Kidney tubule cell (primary cell): Measurements from ENCODE around the gene ITGA8.
"Not testable (repeated sequence)": the region's sequence is repeated elsewhere in the genome, so short reads cannot be mapped to it uniquely, and the experiment has no call there.

ENCODE experiments used
- DNase-seq: peaks from one replicate; pipeline ENCODE4 v3.0.0-alpha.2; 2018; ENCODE audit warnings: low spot score

ITGA8 gene

DNA sequence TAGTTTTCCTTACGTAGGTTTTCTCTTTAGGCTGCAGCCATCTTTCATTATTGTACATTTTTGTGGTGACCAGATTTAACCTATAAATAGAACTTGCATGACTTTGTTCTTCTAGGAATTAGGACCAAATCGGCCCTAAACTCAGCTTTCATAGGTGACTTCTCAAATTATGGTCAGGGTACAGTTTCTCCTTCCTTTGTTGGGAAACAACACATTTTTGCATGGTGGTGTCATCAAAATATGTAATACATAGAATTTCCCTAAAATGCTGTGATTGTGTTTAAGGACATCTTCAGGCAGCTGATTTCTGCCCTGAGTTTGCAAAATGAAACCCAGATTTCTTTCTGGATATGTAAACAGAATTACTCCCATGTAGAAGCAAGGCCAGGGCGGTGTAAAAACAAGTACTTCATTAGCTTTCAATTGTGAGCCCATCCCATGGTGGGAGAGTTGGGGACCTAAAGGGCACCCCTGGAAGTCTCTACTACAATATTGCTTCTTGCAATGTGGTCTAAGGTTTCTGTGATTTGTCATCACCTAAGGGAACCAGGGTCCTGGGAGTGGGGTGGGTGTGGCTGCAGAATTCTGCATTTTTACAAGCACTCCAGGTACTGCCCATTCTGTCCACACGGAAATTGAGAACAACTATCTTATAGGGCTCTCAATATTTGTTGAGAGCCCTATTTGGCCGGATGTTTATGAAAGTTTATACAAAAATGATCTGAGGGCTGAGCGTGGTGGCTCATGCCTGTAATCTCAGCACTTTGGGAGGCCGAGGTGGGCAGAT lies 227.7 kb downstream of the ITGA8 start:
- DNase-seq: no peak

DNA sequence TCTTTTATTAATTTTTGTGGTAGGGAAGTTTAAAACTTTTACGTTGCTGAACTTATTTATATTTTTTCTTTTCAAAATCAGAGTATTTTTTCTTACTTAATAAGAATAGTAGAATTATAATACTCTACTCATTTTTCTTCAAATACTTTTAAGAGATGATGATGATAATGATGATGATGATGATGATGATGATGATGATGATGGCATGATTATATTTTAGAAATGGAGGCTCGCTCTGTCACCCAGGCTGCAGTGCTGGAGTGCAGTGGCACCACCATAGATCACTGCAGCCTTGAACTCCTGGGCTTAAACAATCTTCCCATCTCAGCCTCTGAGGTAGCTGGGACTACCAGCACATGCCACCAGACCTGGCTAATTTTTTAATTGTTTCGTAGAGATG lies 230.3 kb downstream of the ITGA8 start:
- DNase-seq: no peak

DNA sequence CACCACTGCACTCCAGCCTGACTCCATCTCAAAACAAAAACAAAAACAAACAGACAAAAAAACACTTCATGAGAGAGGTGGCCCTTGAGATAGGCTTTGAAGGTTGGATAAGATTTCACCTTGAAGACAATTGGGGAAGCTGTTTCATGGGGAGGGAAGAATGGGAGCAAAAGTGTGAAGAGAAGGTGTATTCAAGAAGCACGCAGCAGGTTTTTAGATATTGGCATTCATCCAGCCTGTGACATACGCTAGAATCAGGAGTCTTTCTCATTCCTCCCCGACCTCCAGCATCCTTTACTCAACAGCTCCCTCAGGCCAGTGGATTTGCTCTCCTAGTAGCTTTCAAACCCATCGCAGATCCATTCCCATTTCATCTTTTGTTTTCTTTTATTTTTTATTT lies 232.3 kb downstream of the ITGA8 start:
- no peak for DNase-seq

DNA sequence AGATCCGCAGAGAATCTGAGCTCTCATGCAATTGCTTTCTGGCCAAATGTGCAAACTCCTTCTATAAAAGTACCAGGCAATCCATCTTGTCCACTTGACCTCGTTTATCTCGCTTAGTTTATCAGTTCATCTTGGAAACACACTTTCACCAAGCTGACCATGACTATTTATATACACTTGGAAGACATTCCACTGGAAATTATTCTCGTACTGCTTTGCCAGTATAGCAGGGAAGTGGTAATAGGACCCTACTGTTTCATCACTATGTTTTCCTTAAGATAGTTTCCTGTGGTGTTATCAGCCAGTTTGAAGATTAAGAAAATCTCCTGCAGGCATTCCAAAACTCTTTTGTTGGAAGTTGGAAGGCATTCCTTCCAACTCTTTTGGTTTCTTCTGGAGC lies 233.3 kb downstream of the ITGA8 start:
- DNase-seq: no peak

DNA sequence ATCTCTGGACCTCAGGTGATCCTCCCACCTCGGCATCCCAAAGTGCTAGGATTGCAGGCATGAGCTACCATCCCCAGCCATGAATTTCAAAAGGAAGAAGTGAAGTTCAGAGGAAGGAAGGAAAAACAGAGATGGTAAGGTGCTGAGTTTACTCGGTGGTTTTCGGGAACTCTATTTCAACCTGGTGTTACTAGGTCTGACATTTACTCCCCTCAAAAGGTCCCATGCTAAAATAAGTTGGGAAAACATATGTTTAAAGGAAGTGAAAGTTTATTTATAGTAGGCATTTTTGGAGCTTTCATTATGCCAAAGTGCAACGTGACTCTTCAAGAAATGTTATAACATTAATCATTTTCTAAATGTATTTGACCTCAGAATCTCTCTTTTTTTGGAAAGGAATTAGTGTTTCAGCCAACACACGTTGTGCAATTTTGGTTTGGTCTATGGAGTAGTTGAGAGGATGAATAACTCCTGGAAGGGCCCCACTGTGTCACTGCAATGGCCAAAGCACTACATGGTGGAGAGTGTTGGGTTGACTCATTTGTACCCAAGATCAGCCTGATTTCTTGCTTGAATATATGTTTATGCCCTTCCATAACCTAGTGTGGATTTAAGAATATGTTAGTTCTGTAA lies 233.9 kb downstream of the ITGA8 start:
- DNase-seq: no peak

DNA sequence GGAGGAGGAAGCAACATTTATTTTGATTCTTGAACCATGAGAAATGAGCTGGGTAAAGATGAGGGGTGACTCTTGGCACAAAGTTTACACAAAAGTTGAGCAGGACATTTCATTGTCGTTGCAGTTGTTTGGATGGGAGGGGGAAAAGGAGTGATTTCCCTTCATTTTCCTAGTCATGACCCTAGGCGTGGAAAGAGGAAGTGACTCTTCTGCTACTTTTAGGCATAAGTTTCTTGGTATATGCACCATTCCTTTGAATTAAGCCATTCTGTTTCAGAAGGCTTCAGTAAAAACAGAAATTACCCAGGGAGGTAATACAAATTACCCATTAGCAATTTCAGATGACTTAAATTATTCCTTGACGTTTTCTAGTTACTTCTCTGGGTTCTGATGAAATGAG lies 234.7 kb downstream of the ITGA8 start:
- no peak for DNase-seq

DNA sequence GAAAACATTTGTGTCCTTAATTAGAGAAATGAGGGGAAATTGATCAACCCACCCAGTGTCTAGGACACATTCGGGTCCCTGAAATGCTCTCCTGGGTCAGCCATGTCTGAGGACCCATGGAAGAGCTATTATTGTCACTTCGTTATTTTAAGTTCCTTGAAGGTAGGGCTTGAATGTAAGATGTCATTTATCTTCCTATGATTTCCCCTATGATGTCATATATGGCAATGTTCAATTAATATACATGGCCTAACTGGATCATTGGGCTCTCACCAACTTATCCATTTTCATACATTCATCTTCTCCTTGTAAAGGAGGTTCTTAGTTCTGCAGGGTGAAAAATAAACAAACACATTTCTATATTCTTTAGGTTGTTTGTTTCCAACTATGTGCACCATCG lies 235.6 kb downstream of the ITGA8 start:
- no peak for DNase-seq

DNA sequence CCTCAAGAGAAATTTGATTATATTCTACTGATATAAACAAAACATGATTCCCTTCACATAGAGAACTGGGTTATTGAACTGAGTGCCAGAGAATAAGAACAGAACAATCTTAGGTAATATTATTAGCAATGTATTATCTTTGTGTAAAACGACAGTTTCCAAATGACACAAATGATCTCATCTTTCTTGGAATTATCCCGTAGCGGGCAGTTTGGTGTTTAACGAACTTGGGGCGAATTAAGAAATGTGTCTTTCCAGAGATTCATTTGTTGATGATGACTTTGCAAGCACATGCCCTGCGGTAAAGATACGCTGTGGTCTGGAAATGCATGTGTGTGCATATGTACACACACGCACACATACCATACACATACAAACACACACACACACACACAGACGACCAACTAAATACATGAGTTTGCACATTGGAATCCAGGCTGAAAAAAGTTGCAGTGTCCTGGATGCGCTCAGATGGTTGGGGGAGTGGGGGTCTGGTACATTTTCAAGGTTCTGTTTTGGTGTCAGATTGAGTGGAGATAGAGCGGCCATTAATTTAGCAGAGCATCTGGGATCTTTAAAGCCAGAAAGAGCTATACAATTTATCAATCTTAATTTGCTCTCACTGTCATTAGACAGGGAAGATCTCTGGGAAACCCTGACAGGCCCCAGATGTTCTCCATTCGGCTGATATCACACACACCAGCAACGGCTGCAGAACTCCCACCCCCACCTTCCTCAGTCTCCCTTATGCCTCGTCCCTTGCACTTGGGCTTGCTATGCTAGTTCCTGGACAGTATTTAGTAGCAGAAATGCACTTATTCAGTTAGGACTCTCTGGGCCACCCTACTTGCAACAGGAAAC lies 236.3 kb downstream of the ITGA8 start:
- DNase-seq: no peak

DNA sequence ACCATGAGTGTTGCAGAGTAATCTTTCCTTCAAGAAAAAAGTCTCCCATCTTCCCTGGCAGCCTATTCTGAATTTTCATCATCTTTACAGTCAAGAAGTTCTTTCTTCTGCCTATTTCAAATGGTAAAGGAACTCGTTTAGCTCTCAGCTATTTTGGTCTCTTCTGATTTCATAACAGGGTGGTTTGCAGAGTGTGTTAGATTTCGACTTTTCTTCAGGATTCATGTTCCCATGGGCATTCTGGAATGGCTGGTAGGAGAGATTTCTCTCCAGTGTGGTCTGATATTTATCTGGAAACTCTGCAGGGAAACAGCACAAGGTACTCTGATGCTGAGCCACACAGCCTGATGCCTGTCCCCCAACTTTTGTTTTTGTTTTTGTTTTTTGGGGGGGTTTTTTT lies 237.6 kb downstream of the ITGA8 start:
- DNase-seq: no peak

DNA sequence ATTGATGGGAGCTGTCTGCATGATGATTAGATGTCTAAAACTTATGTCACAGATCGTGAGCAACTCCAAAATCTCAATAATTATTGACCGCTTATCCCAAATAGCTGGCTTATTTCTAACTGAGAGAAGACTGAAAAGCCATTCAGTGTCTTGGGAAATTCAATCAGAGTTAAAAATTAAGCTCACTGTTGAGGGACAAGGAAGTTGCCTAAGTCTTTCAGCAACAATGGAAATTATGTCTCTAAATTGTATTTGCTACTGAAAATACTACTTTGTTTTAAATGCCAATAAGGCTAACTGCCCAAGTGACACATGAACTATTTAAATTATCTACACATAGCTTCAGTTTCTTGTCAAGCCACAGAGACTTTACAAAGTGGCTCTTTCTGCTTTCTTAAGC lies 240.8 kb downstream of the ITGA8 start:
- DNase-seq: no peak

DNA sequence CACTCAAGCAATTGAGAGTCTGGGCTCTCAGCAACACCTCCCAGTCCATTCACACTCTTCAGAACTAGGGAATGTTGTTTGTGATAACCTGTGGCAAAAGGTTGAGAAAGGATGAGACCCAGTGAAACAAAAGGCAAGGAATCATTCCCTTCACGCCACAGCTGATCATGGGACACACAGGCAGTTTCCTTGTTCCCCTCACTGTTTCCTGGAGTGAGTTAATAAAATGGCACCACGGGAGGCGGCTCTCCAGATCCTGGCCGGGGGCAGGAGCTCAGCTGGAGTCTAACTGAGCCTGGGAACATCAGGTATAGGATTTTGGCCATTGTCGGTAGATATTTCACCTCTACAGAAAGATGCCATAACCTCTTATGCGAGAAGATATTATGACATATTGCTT lies 241.3 kb downstream of the ITGA8 start:
- DNase-seq: no peak

DNA sequence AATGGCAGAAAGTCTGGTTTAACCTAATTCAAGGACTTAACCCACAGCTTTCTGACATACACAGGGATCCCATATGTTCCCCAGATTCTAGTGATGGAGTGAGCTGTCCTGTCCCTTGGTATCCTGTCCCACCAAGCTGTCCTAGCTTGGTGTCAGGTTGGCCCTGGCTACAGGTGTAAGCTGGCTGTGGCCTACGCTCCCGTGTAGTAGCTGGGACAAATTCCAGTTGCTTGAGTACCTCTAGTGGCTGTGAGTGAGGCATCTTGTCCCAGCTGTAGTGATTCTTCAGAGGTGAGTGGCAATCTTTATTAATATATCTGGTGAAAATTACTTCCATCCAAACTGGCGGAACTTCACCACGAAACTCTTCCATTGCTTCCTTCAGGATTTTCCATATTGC lies 243.4 kb downstream of the ITGA8 start:
- DNase-seq: no peak

DNA sequence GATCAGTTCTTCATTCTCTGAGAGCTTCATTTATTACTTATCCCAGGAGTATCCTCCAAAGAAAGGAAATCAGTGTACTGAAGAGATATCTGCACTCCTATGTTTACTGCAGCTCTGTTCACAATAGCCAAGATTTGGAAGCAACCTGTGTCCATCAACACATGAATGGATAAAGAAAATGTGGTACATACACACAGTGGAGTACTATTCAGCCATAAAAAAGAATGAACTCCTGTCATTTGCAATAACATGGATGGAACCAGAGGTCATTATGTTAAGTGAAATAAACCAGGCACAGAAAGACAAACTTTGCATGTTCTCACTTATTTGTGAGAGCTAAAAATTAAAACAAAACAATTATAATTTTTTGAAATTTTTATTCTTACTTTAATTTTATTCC lies 244.3 kb downstream of the ITGA8 start:
- DNase-seq: not testable (repeated sequence)

DNA sequence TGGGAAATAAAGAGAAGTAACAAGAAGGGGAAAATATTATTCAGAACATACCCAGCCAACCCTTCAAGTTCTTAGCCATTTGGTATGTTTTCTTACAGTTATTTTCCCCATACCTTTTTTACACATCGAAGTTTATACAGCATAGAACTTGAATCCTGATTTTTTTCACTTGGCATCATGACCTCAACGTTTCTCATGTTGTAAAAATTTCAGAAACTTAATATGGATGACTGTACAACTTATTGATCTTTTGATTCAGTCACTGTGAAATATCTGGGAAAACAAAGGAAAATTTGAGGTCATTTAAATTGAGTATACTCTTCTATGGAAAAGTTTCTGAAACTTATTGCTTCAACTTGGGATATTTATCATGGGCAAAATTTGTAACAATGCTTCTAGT lies 245.1 kb downstream of the ITGA8 start:
- DNase-seq: no peak

DNA sequence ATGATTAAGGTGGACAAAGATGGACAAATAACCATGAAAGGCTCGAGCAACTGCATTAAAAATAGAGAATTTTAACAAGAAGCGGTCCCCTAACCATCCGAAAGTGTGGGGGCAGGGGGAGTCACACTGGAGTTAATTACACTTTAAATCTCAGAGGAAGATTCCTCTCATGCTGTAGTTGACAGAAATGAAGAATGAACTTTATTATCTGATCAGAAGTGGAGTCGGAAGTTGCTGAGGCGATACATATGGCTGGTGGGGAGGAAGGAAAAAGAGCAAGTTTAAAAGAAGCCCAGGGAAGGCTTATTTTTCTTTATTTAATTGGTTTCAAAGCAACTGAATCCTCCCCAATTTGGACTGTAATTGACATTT lies 246.3 kb downstream of the ITGA8 start:
- no peak for DNase-seq

DNA sequence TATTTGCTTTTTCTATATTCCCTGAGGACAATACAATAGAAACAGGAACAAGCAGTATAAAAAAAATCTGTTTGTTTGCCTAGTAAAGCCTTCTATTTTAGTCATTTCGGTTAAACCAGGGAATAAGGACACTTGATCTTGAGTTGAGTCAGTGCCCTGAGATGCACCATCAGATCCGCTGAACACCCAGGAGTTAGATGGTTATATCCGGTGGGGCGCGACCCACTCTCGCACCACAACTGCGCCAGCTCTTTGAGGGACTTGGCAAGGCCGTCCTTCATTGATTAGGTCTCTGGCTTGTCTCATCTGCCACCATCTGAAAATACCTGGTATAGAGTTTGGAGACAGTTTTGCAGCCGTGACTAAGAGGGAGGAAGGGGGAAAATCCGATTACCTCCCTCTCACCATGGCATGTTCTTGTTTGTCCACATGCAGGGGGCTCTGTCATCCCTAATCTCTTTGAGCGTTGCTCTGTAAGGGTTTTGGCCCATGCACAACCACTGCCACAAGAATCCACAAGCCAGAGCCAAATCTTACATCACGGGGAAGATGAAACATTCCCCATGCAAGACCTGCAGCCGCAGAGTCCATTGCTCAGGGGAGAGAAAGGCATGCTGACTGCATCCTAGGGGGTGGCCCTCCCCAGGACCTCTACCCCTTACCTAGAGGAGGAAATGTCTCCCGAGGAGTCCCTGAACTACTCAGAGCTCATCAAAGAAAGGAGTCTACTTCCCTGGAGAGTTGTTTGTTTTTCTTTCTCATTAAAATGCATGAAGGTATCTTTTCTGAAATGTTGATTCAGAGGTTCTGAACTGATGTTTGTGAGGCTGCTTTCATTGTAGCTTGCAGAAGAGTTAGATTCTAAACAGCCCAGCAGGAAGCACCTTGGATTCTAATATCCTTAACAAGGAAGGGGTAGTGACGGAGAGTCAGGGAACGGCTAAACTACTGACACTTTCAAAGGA lies 247.0 kb downstream of the ITGA8 start:
- DNase-seq: no peak

DNA sequence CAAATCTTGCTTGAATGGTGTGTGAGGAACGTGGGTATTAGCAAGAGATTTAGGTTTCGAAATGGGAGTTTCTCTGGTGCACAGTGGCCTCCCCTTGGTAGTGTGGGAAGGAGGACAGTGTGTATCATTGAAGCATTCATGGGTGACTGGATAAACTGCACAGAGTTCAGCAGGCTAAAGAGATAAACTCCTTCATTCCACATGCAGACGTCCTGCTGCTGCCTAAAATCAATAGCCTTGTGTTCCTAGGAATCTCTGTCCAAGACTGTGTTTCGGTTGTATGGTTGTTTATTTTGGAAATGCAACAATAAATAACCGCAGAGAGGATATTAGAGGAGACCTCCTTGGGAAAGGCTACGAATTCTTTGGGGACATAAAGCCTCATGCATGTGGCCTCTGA lies 247.7 kb downstream of the ITGA8 start:
- no peak for DNase-seq

DNA sequence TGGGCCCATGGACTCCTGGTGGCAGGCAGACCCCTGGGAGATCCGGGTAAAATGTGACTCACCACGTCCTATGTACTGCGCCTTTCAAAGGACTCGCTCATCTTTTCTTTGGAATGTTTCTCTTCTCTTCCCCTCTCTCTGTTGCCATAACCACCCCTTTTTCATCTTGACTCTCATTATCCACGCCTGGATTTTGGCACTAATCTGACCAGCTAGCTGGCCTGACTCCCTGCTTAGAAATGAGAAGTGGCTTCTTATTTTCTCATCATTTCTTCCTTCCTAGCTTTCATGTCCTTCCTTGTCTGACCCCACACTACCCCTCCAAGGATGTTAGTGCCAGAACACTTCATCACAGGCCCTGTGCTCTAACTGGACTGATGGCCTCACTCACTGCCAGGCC lies 250.6 kb downstream of the ITGA8 start:
- DNase-seq: no peak

DNA sequence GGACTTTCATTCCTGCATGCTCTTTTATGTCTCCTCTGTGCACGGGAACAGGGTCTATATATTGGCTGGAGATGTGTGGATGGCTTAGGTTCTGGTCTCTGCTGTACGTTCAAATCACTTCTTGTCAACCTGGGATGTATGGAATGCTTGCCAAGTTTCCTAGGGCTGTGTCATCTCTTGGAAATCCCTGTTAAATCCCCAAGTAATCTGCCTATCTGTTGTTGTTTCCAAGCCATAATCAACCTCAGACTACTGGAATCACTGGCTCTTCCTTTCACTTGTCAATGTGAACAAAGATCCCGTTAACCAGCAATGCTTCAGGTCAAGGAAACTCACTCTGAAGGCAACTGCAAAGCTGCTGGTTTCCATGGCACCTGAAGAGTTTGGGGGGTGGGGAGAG lies 255.3 kb downstream of the ITGA8 start:
- no peak for DNase-seq
